Central memory CD8-positive, alpha-beta T cell (primary cell): ENCODE results near the gene KL.

Experiments used
- ATAC-seq: fragments of 150-1000 bp; cut with Tn5 transposase; replicated peaks from 2 replicates; pipeline ENCODE4 v1.10.0; 2022; ENCODE audit warnings: mild to moderate bottlenecking, moderate FRiP score, moderate number of reproducible peaks; ENCODE audit not compliant: poor library complexity, severe bottlenecking; ENCODE audit errors: extremely low read depth
- DNase-seq, 2 donors: peaks; one replicate each; pipeline ENCODE4 v3.0.0; 2021; ENCODE audit warnings: low spot score in 2 of 2
- H3K27ac Mint-ChIP-seq: one replicate; pipeline ENCODE4 v1.8.0; 2022; ENCODE audit warnings: low read depth, mild to moderate bottlenecking, moderate library complexity, mixed read lengths
- H3K27me3 Mint-ChIP-seq: one replicate; pipeline ENCODE4 v1.8.0; 2022; ENCODE audit warnings: mixed read lengths
- H3K36me3 Mint-ChIP-seq: one replicate; pipeline ENCODE4 v1.8.0; 2022; ENCODE audit warnings: mild to moderate bottlenecking, moderate library complexity, mixed read lengths; ENCODE audit not compliant: insufficient read depth
- H3K4me1 Mint-ChIP-seq: one replicate; pipeline ENCODE4 v1.8.0; 2022; ENCODE audit warnings: mixed read lengths
- H3K4me3 Mint-ChIP-seq: one replicate; pipeline ENCODE4 v1.8.0; 2022; ENCODE audit warnings: mild to moderate bottlenecking, moderate library complexity, mixed read lengths
- H3K9me3 Mint-ChIP-seq: one replicate; pipeline ENCODE4 v1.8.0; 2022; ENCODE audit warnings: mixed read lengths

The KL gene

DNA sequence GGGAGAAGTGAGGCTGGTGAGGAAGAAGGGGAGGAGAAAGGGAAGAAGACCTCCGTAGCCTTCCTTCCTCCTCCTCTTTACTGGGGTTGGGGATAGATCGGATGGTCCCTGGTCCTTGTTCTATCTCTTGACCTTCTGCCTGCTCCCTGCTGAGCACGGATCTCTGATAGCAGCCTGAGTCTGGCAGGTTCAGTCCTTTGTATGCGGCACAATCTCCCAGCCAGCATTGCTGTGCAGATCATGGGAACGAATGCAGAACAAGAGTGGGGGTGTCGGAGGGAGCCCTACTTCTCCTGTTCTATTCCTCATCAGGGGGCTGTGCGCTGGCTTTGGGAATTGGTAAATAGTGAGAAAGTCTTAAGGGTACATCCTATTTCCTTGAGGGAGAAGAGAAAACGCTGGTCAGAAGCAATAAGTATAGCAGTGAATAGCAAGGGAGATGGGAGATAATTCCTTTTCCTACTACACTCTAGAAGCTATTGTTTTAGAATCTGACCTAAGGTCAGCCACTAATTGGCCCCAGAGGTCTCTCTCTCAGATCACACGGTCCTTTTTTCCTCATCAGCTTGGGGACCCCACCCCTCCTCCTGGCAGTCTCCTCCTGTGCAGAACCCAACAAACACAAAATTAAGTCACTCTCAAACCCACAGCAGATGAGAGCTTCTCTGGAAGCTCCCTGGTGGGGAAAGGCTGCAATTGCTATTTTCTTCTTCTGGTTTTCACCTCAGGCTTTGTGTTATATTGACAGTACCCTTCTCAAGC is 41.0 kb downstream of the KL start:
- ATAC-seq (no peak), DNase-seq (no peak)
- Mint-ChIP-seq H3K27ac (no peak overlapping the region), H3K36me3 (no peaks in the 10 kb centered on the region), H3K9me3 (no peaks in the 10 kb centered on the region), H3K4me1 (no peaks in the 10 kb centered on the region), H3K4me3 (no peak overlapping the region), H3K27me3 (no peaks in the 10 kb centered on the region)

GRCh38 chr13:33058776-33059327 is 42.6 kb downstream of the KL start:
- Mint-ChIP-seq H3K9me3 (no peaks in the 10 kb centered on the region), H3K27me3 (no peaks in the 10 kb centered on the region), H3K27ac (no peak overlapping the region), H3K4me1 (no peaks in the 10 kb centered on the region), H3K4me3 (no peak overlapping the region), H3K36me3 (no peaks in the 10 kb centered on the region)
- no peak for DNase-seq
- ATAC-seq, result no peak

- H3K4me1 Mint-ChIP-seq, result no peaks in the 10 kb centered on the region
- H3K9me3 Mint-ChIP-seq, result no peaks in the 10 kb centered on the region
- H3K27ac Mint-ChIP-seq, result no peak overlapping the region
- no peak for ATAC-seq
- H3K4me3 Mint-ChIP-seq, result no peak overlapping the region
- H3K36me3 Mint-ChIP-seq, result no peaks in the 10 kb centered on the region
- no peaks in the 10 kb centered on the region for H3K27me3 Mint-ChIP-seq
- no peak for DNase-seq
These were observed 44.6 kb downstream of the KL start for GRCh38 chr13:33060815-33061214.

DNA sequence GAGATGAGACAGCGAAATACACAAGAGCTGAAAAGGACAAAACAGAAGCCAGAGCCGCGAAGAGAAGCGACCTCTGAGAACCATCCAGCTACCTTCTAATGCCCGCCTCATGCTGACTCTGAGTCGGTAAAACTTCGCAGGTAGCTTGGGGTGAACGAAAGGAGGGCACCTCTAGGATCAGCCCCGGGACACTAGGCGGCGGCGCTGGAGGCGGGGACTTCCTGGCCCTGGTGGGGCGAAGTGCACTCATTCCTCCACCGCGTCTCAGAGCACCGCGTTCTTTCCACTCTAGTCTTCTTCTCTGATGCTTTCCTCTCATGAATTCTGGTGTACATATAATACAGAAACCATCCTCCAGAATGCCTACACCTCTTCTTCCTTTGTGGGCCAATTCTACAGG is 50.1 kb downstream of the KL start:
- DNase-seq, result no peak
- no peak for ATAC-seq
- Mint-ChIP-seq H3K27me3 (no peaks in the 10 kb centered on the region), H3K36me3 (no peaks in the 10 kb centered on the region), H3K9me3 (no peaks in the 10 kb centered on the region), H3K27ac (no peak overlapping the region), H3K4me1 (no peaks in the 10 kb centered on the region), H3K4me3 (no peak overlapping the region)

DNA sequence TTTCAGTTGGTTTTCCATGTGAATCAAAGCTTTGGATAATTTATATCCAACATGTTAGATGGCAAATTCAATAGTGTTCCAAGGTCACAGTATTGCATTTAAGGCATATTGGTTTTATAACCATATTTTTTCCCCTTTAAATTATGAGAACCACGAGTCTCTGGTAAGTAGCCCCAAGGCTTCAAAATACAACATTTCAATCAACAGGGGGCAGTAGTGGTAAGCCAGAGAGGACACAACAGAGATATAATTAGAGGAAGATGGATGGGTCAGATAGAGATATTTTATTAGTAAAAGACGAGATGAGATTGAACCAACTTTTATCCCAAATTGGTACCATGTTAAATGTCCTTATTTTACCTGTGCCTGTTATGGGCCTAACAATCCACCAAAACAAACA is 53.1 kb downstream of the KL start:
- H3K27ac Mint-ChIP-seq, result no peak overlapping the region
- no peaks in the 10 kb centered on the region for H3K4me1 Mint-ChIP-seq
- no peaks in the 10 kb centered on the region for H3K27me3 Mint-ChIP-seq
- H3K4me3 Mint-ChIP-seq, result no peak overlapping the region
- ATAC-seq (no peak), DNase-seq (no peak)
- H3K9me3 Mint-ChIP-seq, result no peaks in the 10 kb centered on the region
- H3K36me3 Mint-ChIP-seq, result no peaks in the 10 kb centered on the region

- DNase-seq (no peak), ATAC-seq (no peak)
- no peak overlapping the region for H3K4me3 Mint-ChIP-seq
- no peaks in the 10 kb centered on the region for H3K4me1 Mint-ChIP-seq
- no peaks in the 10 kb centered on the region for H3K36me3 Mint-ChIP-seq
- no peaks in the 10 kb centered on the region for H3K9me3 Mint-ChIP-seq
- H3K27me3 Mint-ChIP-seq, result no peaks in the 10 kb centered on the region
- no peak overlapping the region for H3K27ac Mint-ChIP-seq
These were observed 54.5 kb downstream of the KL start for GRCh38 chr13:33070713-33071112.

DNA sequence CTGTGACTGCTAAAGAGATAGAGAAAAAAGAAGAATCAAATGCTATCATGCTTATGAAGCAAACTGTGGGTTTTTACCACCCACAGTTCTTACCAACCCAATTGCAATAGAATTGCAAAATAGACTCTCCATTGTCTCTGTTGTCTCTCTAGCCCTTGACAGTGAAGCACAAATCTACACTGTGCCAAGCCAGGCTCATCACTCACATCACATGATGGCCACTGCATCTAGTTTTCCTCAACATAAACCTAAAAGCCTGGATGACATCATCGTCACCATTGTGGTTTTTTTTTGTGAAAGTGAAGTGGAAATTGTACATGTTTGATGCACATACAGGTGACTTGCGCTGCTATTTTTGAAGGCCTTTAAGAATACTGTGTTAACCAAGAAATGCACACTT is 56.1 kb downstream of the KL start:
- H3K27me3 Mint-ChIP-seq, result no peaks in the 10 kb centered on the region
- no peaks in the 10 kb centered on the region for H3K36me3 Mint-ChIP-seq
- H3K4me1 Mint-ChIP-seq, result no peaks in the 10 kb centered on the region
- ATAC-seq, result no peak
- no peak overlapping the region for H3K27ac Mint-ChIP-seq
- DNase-seq, result no peak
- H3K9me3 Mint-ChIP-seq, result no peaks in the 10 kb centered on the region
- no peak overlapping the region for H3K4me3 Mint-ChIP-seq

GRCh38 chr13:33072759-33073158 is 56.5 kb downstream of the KL start:
- no peak for DNase-seq
- Mint-ChIP-seq H3K27ac (no peak overlapping the region), H3K27me3 (no peaks in the 10 kb centered on the region), H3K36me3 (no peaks in the 10 kb centered on the region), H3K9me3 (no peaks in the 10 kb centered on the region), H3K4me3 (no peak overlapping the region), H3K4me1 (no peaks in the 10 kb centered on the region)
- no peak for ATAC-seq

DNA sequence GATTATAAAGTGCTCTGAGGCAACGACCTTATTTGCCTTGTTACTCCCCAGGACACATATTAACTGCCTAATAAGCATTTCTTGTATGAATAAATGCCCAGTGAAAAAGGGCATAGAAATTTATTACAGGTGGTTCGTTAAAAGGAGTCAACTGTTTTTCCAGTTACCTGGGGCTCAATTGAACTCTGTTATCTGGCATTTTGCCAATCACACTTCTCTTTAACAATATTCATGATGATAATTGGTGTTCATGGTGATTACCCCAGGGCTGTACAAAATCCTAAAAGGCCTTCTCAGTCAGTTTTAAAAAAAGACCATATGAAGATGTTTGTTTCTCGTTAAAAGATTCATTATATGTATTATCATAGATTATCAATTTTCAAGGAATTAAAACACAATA is 57.1 kb downstream of the KL start:
- Mint-ChIP-seq H3K36me3 (no peaks in the 10 kb centered on the region), H3K4me1 (no peaks in the 10 kb centered on the region), H3K27me3 (peaks cover 3% of the 10 kb centered on the region), H3K9me3 (no peaks in the 10 kb centered on the region), H3K4me3 (no peak overlapping the region), H3K27ac (no peak overlapping the region)
- no peak for ATAC-seq
- no peak for DNase-seq

DNA sequence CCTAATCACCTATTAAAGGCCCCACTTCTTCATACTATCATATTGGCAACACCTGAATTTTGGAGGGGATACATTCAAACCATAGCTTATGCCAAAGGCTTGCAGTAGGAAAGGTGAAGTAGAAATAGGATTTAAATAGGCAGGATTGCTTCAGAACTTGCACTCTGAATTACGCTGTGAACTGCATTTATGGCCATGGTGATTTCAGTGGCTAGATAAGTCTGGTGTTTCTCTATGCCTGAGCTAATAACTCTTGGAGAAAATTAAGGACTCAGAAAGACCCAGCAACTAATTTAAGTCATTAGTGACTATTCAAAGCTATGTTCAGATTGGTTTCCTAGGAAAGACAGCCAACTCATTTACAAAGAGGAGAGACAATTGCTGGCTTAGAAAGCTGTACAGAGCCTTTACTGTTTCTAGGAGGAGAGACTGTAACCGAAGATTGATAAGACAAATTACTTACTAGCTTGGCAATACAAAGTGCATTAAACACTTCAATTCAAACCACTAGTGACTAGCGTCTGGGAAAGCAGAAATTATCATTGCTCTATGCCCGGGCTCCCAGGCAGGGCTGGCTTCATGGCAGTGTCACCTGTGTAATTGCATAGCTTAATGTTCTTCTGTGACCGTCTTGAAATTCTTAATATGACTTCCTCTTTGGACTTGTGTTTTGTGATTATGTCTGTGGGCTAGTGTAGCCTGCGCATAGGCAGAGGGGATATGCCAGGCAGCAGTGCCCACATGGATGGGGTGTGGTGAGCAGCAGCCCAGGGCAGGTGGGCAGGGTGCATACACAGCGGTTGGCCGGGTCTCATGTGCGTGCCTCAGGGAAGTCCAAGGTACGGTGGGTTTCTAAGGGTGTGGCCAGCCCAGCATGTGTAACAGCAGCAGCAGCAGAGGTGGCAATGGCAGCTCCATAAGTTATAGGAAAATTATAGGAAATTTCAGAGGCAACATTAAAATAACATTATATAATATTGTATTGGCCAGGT is 60.1 kb downstream of the KL start:
- Mint-ChIP-seq H3K4me1 (no peaks in the 10 kb centered on the region), H3K4me3 (no peak overlapping the region), H3K9me3 (no peaks in the 10 kb centered on the region), H3K36me3 (no peaks in the 10 kb centered on the region), H3K27me3 (peaks cover 32% of the 10 kb centered on the region), H3K27ac (no peak overlapping the region)
- no peak for ATAC-seq
- no peak for DNase-seq

GRCh38 chr13:33078263-33078662 is 62.0 kb downstream of the KL start:
- Mint-ChIP-seq H3K27me3 (peaks cover 33% of the 10 kb centered on the region), H3K36me3 (no peaks in the 10 kb centered on the region), H3K27ac (no peak overlapping the region), H3K4me3 (no peak overlapping the region), H3K9me3 (no peaks in the 10 kb centered on the region), H3K4me1 (no peaks in the 10 kb centered on the region)
- ATAC-seq (no peak), DNase-seq (no peak)

- H3K9me3 Mint-ChIP-seq, result no peaks in the 10 kb centered on the region
- H3K27ac Mint-ChIP-seq, result no peak overlapping the region
- no peaks in the 10 kb centered on the region for H3K4me1 Mint-ChIP-seq
- peaks cover 33% of the 10 kb centered on the region for H3K27me3 Mint-ChIP-seq
- no peak for DNase-seq
- H3K4me3 Mint-ChIP-seq, result no peak overlapping the region
- no peaks in the 10 kb centered on the region for H3K36me3 Mint-ChIP-seq
- ATAC-seq, result no peak
These were observed 63.7 kb downstream of the KL start for GRCh38 chr13:33079960-33080359.
